RCC 7860 (cell line): ENCODE measurements around the gene ZNF679.
"Not testable (repeated sequence)": the region's sequence is repeated elsewhere in the genome, so short reads cannot be mapped to it uniquely, and the experiment has no call there.

Experiments used
- DNase-seq: peaks from one replicate; pipeline ENCODE4 v3.0.0-alpha.2; 2015; ENCODE audit warnings: low spot score
- FAIRE-seq: peaks from 2 replicates; lab custom pipeline; 2012; peaks lifted over from hg19 to GRCh38; lab: Jason Lieb, UNC

ZNF679 gene

GRCh38 chr7:64308016-64308270 lies 79.7 kb downstream of the ZNF679 start:
- DNase-seq (no peak), FAIRE-seq (no peak)

- DNase-seq = no peak
- no peak for FAIRE-seq
Measured at GRCh38 chr7:64310426-64310825, 82.2 kb downstream of the ZNF679 start.

GRCh38 chr7:64312826-64313225 lies 84.6 kb downstream of the ZNF679 start:
- no peak for FAIRE-seq
- no peak for DNase-seq

GRCh38 chr7:64313740-64314491 lies 85.6 kb downstream of the ZNF679 start, which contains the start of gene ZNF736:
Gene ZNF736 (plus strand): TSS chr7:64313961. CDS start chr7:64314151, 190 bp downstream.
- FAIRE-seq (peak; percentile 93), DNase-seq (peak; percentile 93)

- FAIRE-seq (no peak), DNase-seq (no peak)
Measured at GRCh38 chr7:64314566-64314965, 86.3 kb downstream of the ZNF679 start.

GRCh38 chr7:64316031-64316742 lies 87.9 kb downstream of the ZNF679 start:
- DNase-seq, FAIRE-seq: not testable (repeated sequence)
